HL-60 (cell line): ENCODE results near the gene SMARCA2.
A peak's percentile ranks its signal among the peaks of the same experiment; 100 is the strongest.

Source experiments
- CTCF ChIP-seq: IDR thresholded peaks from one replicate; pipeline ENCODE4 v1.5.1; 2011; ENCODE audit warnings: low read length, control low read depth, inconsistent platforms; ENCODE audit not compliant: insufficient read depth
- POLR2AphosphoS5 ChIP-seq: IDR thresholded peaks from 2 replicates; pipeline ENCODE4 v1.6.1; 2012; ENCODE audit warnings: low read depth
- REST ChIP-seq: IDR thresholded peaks from 2 replicates; pipeline ENCODE4 v1.6.1; 2012; ENCODE audit warnings: low read depth; ENCODE audit not compliant: insufficient replicate concordance
- SPI1 ChIP-seq: IDR thresholded peaks from 2 replicates; pipeline ENCODE4 v1.6.1; 2012; ENCODE audit warnings: low read depth, mild to moderate bottlenecking, borderline replicate concordance

GRCh38 chr9:2014696-2015580 lies at the start of gene SMARCA2:
- TF ChIP-seq POLR2AphosphoS5, result peak; percentile 68
- TF ChIP-seq CTCF, result no peak
- no peak for TF ChIP-seq REST
- no peak for TF ChIP-seq SPI1
